Measurements from ENCODE around the gene RPL15. TPM values are rescaled to one million over a fixed set of nuclear protein-coding genes. Genes with fewer than 3 reads are reported as not detected.

Gene RPL15
- total RNA-seq, 1 donor from 2014 or later, result 1,859 TPM

DNA sequence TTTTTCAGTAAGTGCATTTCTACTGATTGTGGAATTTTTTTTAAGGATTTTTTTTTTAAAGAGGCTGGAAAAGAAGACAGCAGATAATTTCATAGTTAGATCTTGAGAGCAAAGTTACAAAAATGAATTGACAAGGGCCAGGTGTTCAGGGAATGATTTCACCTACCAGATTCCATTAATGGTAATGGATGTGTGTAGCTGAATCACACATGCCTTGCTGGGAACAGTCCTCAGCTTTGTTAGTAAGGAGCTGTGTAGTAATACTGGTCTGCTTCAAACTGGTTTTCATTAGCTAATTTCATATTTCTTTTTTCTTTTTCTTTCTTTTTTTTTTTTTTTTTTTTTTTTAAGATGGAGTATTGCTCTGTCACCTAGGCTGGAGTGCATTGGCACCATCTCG is 44.1 kb downstream of the RPL15 start:
- no peak overlapping the region for H3K27ac Mint-ChIP-seq
- DNase-seq (ENCODE audit: low spot score, unreplicated experiment), result no peak
- no peaks in the 10 kb centered on the region for H3K9me3 Mint-ChIP-seq (ENCODE audit: low read depth)
- H3K4me3 Mint-ChIP-seq (ENCODE audit: low read depth), result no peak overlapping the region
- no peaks in the 10 kb centered on the region for H3K27me3 Mint-ChIP-seq
- TF ChIP-seq, protein P1, sequence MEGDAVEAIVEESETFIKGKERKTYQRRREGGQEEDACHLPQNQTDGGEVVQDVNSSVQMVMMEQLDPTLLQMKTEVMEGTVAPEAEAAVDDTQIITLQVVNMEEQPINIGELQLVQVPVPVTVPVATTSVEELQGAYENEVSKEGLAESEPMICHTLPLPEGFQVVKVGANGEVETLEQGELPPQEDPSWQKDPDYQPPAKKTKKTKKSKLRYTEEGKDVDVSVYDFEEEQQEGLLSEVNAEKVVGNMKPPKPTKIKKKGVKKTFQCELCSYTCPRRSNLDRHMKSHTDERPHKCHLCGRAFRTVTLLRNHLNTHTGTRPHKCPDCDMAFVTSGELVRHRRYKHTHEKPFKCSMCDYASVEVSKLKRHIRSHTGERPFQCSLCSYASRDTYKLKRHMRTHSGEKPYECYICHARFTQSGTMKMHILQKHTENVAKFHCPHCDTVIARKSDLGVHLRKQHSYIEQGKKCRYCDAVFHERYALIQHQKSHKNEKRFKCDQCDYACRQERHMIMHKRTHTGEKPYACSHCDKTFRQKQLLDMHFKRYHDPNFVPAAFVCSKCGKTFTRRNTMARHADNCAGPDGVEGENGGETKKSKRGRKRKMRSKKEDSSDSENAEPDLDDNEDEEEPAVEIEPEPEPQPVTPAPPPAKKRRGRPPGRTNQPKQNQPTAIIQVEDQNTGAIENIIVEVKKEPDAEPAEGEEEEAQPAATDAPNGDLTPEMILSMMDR (IDR thresholded peaks at IDR 0.05; ENCODE audit: unreplicated experiment), result no peak
- H3K36me3 Mint-ChIP-seq (ENCODE audit: insufficient read depth), result peaks cover 35% of the 10 kb centered on the region
- H3K4me1 Mint-ChIP-seq (ENCODE audit: low read depth), result peaks cover 13% of the 10 kb centered on the region

- Mint-ChIP-seq H3K36me3 (ENCODE audit: insufficient read depth) (peaks cover 35% of the 10 kb centered on the region), H3K27me3 (no peaks in the 10 kb centered on the region), H3K4me1 (ENCODE audit: low read depth) (peaks cover 11% of the 10 kb centered on the region), H3K4me3 (ENCODE audit: low read depth) (no peak overlapping the region), H3K27ac (no peak overlapping the region), H3K9me3 (ENCODE audit: low read depth) (no peaks in the 10 kb centered on the region)
- no peak for DNase-seq (ENCODE audit: low spot score, unreplicated experiment)
- TF ChIP-seq, protein P1 (IDR thresholded peaks at IDR 0.05; ENCODE audit: unreplicated experiment), result no peak
These were observed 45.0 kb downstream of the RPL15 start for GRCh38 chr3:23961913-23962312.

GRCh38 chr3:23964537-23965235 is 47.8 kb downstream of the RPL15 start:
- no peaks in the 10 kb centered on the region for H3K27me3 Mint-ChIP-seq

DNA sequence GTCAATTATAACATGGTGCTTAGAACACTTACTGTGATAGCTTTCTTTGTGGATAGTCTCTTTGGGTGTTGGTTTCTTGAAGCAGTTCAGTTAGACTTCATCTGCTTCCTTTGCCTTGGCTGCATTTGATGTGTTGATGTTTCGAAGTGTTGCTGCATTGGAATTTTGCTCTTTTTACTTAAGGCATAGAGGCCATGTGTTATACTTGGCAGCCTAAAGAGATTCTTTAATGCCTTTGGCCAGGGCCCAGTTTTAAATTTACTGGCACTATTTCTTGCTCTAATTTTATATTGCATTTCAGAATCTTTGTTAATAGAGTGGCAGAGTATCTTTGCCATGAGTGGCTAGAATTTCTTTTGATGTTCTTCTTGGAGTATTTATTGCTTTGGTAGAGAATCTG is 49.4 kb downstream of the RPL15 start:
- Mint-ChIP-seq H3K36me3 (ENCODE audit: insufficient read depth) (peaks cover 26% of the 10 kb centered on the region), H3K4me1 (ENCODE audit: low read depth) (no peaks in the 10 kb centered on the region), H3K4me3 (ENCODE audit: low read depth) (no peak overlapping the region), H3K27ac (peak overlapping the region; percentile 17), H3K27me3 (no peaks in the 10 kb centered on the region), H3K9me3 (ENCODE audit: low read depth) (no peaks in the 10 kb centered on the region)
- TF ChIP-seq, protein P1 (IDR thresholded peaks at IDR 0.05; ENCODE audit: unreplicated experiment), result no peak
- no peak for DNase-seq (ENCODE audit: low spot score, unreplicated experiment)

More at GRCh38 chr3:23964537-23965235, 47.8 kb downstream of the RPL15 start:
- Mint-ChIP-seq H3K9me3 (ENCODE audit: low read depth) (no peaks in the 10 kb centered on the region), H3K4me1 (ENCODE audit: low read depth) (peaks cover 4% of the 10 kb centered on the region), H3K36me3 (ENCODE audit: insufficient read depth) (peaks cover 29% of the 10 kb centered on the region), H3K4me3 (ENCODE audit: low read depth) (no peak overlapping the region), H3K27ac (no peak overlapping the region)
- DNase-seq (ENCODE audit: low spot score, unreplicated experiment), result no peak
- TF ChIP-seq, protein P1 (IDR thresholded peaks at IDR 0.05; ENCODE audit: unreplicated experiment), result no peak

GRCh38 chr3:23968463-23969184 is 51.7 kb downstream of the RPL15 start:
- Mint-ChIP-seq H3K4me1 (ENCODE audit: low read depth) (no peaks in the 10 kb centered on the region), H3K27me3 (no peaks in the 10 kb centered on the region), H3K4me3 (ENCODE audit: low read depth) (no peak overlapping the region), H3K36me3 (ENCODE audit: insufficient read depth) (peaks cover 15% of the 10 kb centered on the region), H3K9me3 (ENCODE audit: low read depth) (no peaks in the 10 kb centered on the region), H3K27ac (no peak overlapping the region)
- DNase-seq (ENCODE audit: low spot score, unreplicated experiment), result no peak
- TF ChIP-seq, protein P1 (IDR thresholded peaks at IDR 0.05; ENCODE audit: unreplicated experiment), result no peak

All from progenitor cell of endocrine pancreas (in vitro differentiated cells).